AG09319 (cell line): Measurements from ENCODE around the gene CLCA1.

Source experiments
- DNase-seq: peaks from one replicate; pipeline ENCODE4 v3.0.0-alpha.2; 2010; ENCODE audit warnings: low read depth; ENCODE audit errors: extremely low read depth
- CTCF ChIP-seq: IDR thresholded peaks from 2 replicates; pipeline ENCODE4 v1.5.1; 2011; ENCODE audit warnings: low read depth, mild to moderate bottlenecking, inconsistent platforms, low read length, moderate library complexity

Gene CLCA1

GRCh38 chr1:86515597-86515996 is 46.9 kb downstream of the CLCA1 start:
- no peak for DNase-seq
- TF ChIP-seq CTCF: no peak; the same call in none of the 2 replicates

DNA sequence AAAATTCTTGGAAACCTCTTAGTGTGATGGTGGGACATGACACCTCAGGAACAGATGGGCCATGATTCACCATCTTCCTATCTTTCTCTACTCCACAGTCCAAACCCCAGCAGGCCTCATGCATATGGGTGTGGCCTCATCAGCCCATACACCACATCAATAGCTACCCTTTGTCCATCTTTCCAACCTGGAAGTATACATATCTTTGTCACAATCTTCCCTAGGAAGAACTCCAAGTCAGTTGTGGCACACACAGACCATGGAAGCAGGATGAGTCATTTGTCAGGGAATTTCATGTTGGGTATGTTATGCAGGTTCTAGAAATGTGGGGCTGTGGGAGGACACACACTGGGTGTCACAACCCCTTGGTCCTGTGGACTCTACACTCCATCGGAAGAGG is 47.6 kb downstream of the CLCA1 start:
- no peak for TF ChIP-seq CTCF
- no peak for DNase-seq

DNA sequence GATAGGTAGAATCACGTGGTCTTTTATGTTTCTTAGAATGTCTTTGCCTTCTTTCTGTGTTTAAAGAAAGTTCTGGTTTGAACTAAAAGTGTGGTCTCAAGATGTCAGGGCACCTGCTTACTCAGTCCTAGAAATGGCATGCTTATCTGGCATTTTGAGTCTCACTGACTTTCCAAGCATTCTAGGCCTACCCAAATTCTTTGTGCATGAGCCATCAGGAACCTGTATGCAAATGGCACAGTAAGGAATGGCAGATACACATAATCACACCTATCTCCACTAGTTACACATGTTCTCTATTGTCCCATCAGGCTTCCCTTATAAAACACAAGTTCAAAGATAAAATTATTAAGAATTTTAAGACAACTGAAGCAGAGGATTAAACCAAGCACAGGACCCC is 48.6 kb downstream of the CLCA1 start:
- TF ChIP-seq CTCF: no peak
- DNase-seq: no peak

DNA sequence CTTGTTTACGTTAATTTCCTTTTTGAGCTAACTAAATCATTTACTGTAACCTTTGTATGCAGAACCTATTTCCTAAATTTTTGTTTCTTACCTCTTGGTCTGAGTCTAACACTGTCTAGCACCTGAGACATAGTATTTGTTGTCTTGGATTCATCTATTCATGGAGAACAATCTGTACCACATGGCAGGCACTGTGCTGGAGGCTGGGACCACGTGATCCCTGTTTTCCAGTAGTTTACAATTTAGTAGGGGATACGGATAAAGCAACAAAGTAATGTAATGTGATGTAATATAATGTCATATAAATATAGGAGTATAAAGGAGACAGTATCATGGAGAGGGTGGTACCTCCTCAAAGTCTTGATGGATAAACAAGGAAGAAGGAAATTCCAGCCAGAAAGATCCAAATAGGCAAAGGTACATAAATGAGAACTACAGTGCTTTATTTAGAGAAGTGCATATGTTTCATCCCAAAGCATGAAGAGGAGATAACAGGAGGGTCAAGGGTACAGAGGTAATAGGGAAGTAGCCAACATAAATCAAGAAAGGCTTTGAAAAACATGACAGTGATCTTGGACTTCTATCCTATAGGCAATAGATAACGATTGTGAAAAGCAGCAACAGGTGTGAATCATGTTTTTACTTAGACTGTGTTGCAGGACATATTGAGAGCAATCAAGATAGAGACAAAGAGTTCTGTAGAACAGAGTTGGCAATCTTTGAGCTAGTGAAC is 52.2 kb downstream of the CLCA1 start:
- DNase-seq: no peak
- no peak for TF ChIP-seq CTCF

DNA sequence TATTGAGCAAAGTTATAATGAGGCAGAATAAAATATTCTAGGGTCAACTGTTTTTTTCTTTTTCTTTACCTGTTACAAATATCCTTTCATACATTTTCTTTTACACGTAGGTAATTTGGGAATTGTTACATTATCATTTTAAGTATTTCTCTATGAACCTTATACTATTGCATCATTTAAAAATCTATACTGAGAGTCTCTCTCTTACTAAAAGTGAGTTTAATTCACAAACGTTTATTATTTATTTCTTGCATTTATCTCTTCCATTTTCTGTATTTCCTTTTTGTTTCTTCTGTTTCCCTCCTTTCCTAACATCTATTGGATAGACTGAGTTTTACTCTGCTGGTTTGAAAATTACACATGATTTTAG is 52.8 kb downstream of the CLCA1 start:
- DNase-seq: no peak
- no peak for TF ChIP-seq CTCF

- DNase-seq: no peak
Observed at GRCh38 chr1:86522240-86522639, 53.5 kb downstream of the CLCA1 start.

More at GRCh38 chr1:86522240-86522639, 53.5 kb downstream of the CLCA1 start:
- TF ChIP-seq CTCF: no peak
